ENCODE data around the gene ESYT1. TPM values are rescaled to one million over a fixed set of nuclear protein-coding genes. Genes with fewer than 3 reads are reported as not detected.
A peak's percentile ranks its signal among the peaks of the same experiment; 100 is the strongest.
"Not testable (repeated sequence)": the region's sequence is repeated elsewhere in the genome, so short reads cannot be mapped to it uniquely, and the experiment has no call there.

ESYT1 gene
- total and polyA plus RNA-seq, 11 donors, result 17.0 to 81.1 (median 43.4) TPM

GRCh38 chr12:56114084-56114483, 14.0 kb upstream of the ESYT1 start:
- H3K27ac ChIP-seq, result no peak overlapping the region
- DNase-seq (no peak), ATAC-seq (no peak)
- WGBS, 4 donors, result 93 to 97% (median 95%) methylated on average over 1 of the region's 1 CpG
- no peaks in the 10 kb centered on the region for H3K9me3 ChIP-seq
- H3K36me3 ChIP-seq, result peaks cover 0 to 57% (median 49%) of the 10 kb centered on the region in 9 donors
- H3K4me1 ChIP-seq, result peaks cover 0 to 19% (median 11%) of the 10 kb centered on the region in 12 donors
- TF ChIP-seq POLR2A (IDR thresholded peaks at IDR 0.05), result no peak
- TF ChIP-seq, protein P1, sequence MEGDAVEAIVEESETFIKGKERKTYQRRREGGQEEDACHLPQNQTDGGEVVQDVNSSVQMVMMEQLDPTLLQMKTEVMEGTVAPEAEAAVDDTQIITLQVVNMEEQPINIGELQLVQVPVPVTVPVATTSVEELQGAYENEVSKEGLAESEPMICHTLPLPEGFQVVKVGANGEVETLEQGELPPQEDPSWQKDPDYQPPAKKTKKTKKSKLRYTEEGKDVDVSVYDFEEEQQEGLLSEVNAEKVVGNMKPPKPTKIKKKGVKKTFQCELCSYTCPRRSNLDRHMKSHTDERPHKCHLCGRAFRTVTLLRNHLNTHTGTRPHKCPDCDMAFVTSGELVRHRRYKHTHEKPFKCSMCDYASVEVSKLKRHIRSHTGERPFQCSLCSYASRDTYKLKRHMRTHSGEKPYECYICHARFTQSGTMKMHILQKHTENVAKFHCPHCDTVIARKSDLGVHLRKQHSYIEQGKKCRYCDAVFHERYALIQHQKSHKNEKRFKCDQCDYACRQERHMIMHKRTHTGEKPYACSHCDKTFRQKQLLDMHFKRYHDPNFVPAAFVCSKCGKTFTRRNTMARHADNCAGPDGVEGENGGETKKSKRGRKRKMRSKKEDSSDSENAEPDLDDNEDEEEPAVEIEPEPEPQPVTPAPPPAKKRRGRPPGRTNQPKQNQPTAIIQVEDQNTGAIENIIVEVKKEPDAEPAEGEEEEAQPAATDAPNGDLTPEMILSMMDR (IDR thresholded peaks at IDR 0.05), result no peak
- no peaks in the 10 kb centered on the region for H3K27me3 ChIP-seq
- intact Hi-C loops (cut with DNase I), result loop anchor here in 2 of 10 donors (5.0 to 10.0 kb wide), 2 partner anchors 69 to 377 kb away; partner anchors contain the start of gene RPS26 (in 1 of the 2)
- H3K4me3 ChIP-seq, result no peak overlapping the region

- H3K9me3 ChIP-seq, result no peaks in the 10 kb centered on the region
- DNase-seq, result no peak
- peak overlapping the region in 11 of 12 donors; percentile 66 to 95 (median 79) for H3K4me3 ChIP-seq
- H3K27ac ChIP-seq, result peak overlapping the region; percentile 72 to 98 (median 93)
- peaks cover 0 to 46% (median 37%) of the 10 kb centered on the region in 9 donors for H3K36me3 ChIP-seq
- 29 to 52% (median 46%) methylated on average over 10 of the region's 10 CpGs for WGBS, 4 donors
- intact Hi-C loops (cut with DNase I), result loop anchor here in 4 of 10 donors (5.0 to 10.0 kb wide), 5 partner anchors 42 to 202 kb away; partner anchors contain the start of genes MYL6 (in 3 of the 4), RPS26 (in 2 of the 4), SUOX (in 2 of the 4) and CNPY2 (in 1 of the 4)
- H3K27me3 ChIP-seq, result no peaks in the 10 kb centered on the region
- ATAC-seq, result no peak
- peaks cover 0 to 30% (median 23%) of the 10 kb centered on the region in 12 donors for H3K4me1 ChIP-seq
- TF ChIP-seq, protein P1 (IDR thresholded peaks at IDR 0.05), result no peak
- TF ChIP-seq POLR2A (IDR thresholded peaks at IDR 0.05), result no peak
Observed at GRCh38 chr12:56115329-56115728, 12.7 kb upstream of the ESYT1 start.

- peak within 1 kb of the TSS; percentile 58 to 95 (median 78) for H3K4me3 ChIP-seq
- WGBS, 4 donors, result 0 to 1% (median 0%) methylated on average over 30 to 34 of the region's 34 CpGs
- ATAC-seq, result peak; percentile 77 to 83 (median 80)
- TF ChIP-seq POLR2A (IDR thresholded peaks at IDR 0.05), result peak; percentile 80 to 96
- TF ChIP-seq, protein P1 (IDR thresholded peaks at IDR 0.05), result no peak
- H3K36me3 ChIP-seq, result peaks cover 0 to 46% (median 35%) of the 10 kb centered on the region in 9 donors
- H3K9me3 ChIP-seq, result no peaks in the 10 kb centered on the region
- peaks cover 0 to 38% (median 24%) of the 10 kb centered on the region in 12 donors for H3K4me1 ChIP-seq
- DNase-seq, result peak; percentile 94 to 96 (median 95)
- no peaks in the 10 kb centered on the region for H3K27me3 ChIP-seq
- intact Hi-C loops (cut with DNase I), result loop anchor here in 4 of 10 donors (1.0 to 10.0 kb wide), 6 partner anchors 12 to 201 kb away; partner anchors contain the start of genes MYL6 (in 3 of the 4), RPS26 (in 2 of the 4), SUOX (in 2 of the 4) and CNPY2 (in 1 of the 4)
- peak within 1 kb of the TSS; percentile 72 to 98 (median 93) for H3K27ac ChIP-seq
Observed at GRCh38 chr12:56116267-56117081, 11.6 kb upstream of the ESYT1 start, which contains the start of gene RPL41. Gene RPL41 (plus strand): TSS chr12:56116633.

DNA sequence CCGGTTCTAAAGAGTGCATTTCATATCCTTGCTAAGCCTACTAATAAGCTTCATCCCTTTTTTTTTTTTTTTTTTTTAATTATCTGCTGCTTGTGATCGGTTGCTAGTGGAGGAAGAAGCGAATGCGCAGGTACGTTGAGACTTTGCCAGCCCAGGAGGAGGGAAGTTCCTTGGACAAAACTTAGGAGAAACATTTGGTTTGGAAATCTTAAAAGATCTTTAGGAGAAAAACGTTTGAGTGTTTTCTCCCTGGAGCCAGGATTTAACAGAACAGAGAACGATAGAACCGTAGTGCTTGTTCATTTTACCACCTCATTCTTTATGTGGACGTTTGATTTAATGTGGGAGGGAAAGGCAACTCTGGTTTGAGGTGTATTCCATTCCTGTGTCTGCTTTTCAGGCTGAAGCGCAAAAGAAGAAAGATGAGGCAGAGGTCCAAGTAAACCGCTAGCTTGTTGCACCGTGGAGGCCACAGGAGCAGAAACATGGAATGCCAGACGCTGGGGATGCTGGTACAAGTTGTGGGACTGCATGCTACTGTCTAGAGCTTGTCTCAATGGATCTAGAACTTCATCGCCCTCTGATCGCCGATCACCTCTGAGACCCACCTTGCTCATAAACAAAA, 10.9 kb upstream of the ESYT1 start:
- not testable (repeated sequence) for DNase-seq
- 3 to 7% (median 5%) methylated on average over 12 to 16 of the region's 16 CpGs for WGBS, 4 donors

More for the DNA sequence above, 10.9 kb upstream of the ESYT1 start:
- H3K4me1 ChIP-seq, result peaks cover 0 to 45% (median 25%) of the 10 kb centered on the region in 12 donors
- intact Hi-C loops (cut with DNase I), result loop anchor here in 4 of 10 donors (5.0 to 10.0 kb wide), 5 partner anchors 40 to 200 kb away; partner anchors contain the start of genes MYL6 (in 3 of the 4), RPS26 (in 2 of the 4), SUOX (in 2 of the 4) and CNPY2 (in 1 of the 4)
- H3K4me3 ChIP-seq, result peak overlapping the region; percentile 58 to 95 (median 78)
- not testable (repeated sequence) for H3K27me3 ChIP-seq, H3K9me3 ChIP-seq, ATAC-seq
- H3K36me3 ChIP-seq, result peaks cover 0 to 46% (median 34%) of the 10 kb centered on the region in 9 donors
- H3K27ac ChIP-seq, result peak overlapping the region; percentile 72 to 98 (median 93)

Data from heart left ventricle (tissue), 16 donors.